NOMO-1 (cell line): ENCODE measurements around the gene BAAT.
"Not testable (repeated sequence)": the region's sequence is repeated elsewhere in the genome, so short reads cannot be mapped to it uniquely, and the experiment has no call there.

Experiments used
- DNase-seq, 2 experiments: peaks; one replicate each; lab custom pipeline; 2025; ENCODE audit not compliant: unreplicated experiment in 2 of 2; lab: John Stamatoyannopoulos, UW

BAAT gene

GRCh38 chr9:101366038-101366756, 18.6 kb downstream of the BAAT start:
- no peak for DNase-seq

DNA sequence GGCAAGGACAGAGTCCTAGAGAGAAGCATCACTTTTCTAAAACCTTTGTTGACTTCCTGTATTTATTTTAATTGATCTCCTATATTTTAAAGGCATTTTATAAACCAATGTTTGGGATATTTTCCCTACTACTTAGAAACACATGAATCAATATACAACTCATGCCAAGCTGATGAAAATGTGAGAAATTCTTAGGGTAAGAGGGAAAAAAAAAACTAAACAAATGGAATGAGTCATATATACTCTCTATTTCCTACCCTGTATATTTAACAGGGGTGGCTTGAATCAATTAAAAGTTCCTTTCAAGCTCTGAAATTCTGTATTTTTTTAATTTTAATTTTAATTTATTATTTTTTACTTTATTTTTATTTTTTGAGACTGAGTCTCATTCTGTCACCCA, 19.6 kb downstream of the BAAT start:
- no peak for DNase-seq

DNA sequence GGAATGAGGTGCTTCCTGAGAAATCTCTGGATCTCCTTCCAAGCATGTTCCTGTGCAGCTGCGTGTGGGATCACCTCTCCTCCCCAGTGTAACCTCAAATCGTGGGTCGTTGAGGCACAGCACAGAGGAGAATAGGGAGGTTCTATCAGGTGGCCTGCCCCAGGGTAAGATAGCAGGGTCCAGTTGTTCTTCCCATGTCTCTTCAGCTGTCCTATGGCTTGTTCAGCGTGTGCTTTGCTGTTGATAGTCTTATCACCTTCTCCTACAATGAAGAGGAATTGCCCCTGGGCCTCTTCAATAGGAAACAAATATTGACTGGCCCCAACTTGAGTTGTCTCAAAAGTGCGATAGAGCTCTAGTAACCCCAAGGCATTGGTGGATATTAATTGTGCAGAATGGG, 22.4 kb downstream of the BAAT start:
- DNase-seq: no peak

GRCh38 chr9:101360647-101361046, 24.2 kb downstream of the BAAT start:
- DNase-seq: no peak

DNA sequence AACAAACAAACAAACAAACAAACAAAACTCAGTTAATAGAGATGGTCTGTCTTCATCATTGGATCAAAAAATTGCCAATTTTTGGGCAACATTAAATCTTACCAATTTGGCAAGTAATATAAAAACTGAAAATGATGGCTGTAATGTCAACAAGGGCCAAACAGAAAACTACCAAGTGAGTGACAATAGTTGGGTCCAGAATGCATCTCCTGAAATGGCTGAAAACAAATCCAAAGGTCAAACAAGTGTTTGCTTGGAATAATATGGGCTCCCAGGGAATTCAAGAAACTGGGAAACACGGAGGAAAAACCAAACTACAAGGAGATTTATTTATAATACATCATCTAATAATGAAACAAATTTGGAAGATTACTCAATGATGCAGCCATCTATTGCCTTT, 25.1 kb downstream of the BAAT start:
- DNase-seq: no peak

DNA sequence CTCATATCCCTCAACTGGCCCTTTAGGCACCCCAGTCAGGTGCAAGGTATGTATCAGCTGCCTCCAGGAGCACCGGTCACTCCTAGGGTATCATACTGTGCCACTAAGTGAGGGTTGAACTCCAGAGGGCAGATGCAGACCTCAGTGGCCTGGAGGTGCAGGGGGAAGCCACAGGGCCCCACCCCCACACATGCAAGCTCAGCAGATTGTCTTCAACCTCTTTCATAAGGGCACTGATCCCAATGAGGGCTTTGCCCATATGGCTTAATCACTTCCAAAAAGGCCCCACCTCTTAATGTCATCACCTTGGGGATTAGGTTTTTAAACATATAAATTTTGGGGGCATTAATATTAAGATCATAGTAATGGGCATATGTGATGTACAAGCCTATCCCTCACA, 28.2 kb downstream of the BAAT start:
- no peak for DNase-seq

GRCh38 chr9:101354765-101355708, 29.8 kb downstream of the BAAT start:
- DNase-seq: no peak

DNA sequence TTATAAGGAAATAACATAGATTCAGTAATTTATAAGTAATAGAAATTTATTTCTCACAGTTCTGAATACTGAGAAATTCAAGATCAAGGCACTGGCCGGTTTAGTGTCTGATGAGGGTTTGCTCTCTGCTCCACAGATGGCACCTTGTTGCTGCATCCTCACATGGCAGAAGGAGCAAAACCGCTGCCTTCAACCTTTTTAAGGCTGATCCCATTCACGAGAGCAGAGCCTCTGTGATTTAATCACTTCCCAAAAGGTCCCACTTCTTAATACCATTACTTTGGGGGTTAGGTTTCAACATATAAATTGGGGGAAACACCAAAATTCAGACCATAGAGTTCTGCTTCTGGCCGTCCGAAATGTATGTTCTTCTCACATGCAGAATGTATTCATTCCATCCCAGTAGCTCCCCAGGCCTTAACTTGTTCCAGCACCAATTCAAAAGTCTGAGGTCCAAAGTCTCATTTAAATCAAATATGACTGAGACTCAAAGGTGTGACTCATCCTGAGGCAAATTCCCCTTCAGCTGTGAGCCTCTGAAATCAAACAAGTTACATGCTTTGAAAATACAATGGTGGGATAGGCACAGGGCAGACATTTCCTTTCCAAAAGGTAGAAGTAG, 30.6 kb downstream of the BAAT start:
- DNase-seq: no peak

- no peak for DNase-seq
Measured at GRCh38 chr9:101353683-101354082, 31.1 kb downstream of the BAAT start.

DNA sequence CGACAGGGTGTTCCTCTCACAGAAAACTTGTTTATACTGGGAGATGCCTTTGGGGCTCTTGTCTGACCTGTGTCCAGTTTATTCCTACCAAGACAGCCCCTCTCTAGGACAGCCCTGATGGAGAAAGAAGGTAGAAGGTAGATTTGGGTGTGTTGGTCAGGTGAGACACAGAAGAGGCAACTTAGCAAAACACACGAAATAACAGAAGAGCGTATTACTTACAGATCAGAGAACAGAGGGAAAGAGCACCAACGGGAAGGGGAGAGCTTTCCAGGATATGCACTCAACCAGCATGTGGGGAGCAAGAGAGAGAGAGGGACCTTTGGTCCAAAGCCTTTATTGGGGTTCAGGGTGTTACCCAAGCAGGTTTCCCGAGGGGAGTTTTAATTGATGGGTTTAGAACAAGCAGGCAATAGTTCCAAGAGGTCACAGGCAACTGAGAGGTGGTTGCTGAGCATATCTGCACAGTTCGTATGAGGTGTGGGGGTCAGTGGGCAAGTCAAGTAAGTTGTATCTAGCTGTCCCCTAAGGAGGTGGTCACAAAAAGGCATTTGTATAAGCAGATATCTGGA, 31.8 kb downstream of the BAAT start:
- no peak for DNase-seq

- DNase-seq: no peak
Measured at GRCh38 chr9:101350285-101350684, 34.5 kb downstream of the BAAT start.

DNA sequence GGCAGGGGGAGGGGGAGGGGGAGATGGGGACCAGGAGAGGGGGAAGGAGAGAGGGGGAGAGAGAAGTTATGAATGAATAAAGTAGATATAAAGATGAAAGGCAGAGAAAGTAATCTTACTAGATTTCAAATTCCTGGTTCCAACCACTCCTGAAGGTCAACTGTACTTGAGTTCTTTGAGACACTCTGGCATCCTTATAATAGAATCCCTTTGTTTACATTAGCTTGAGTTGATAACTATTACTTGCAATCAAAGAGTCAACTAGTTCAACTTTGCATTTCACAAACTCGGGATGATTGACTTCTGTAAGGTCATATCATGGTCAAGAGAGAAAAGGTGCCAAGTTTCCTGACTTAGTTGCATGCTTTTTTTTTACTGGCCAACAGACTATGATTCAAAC, 42.2 kb downstream of the BAAT start:
- DNase-seq: no peak

GRCh38 chr9:101341958-101342357, 42.8 kb downstream of the BAAT start:
- DNase-seq: no peak

- no peak for DNase-seq
Measured at GRCh38 chr9:101337237-101337636, 47.6 kb downstream of the BAAT start.

DNA sequence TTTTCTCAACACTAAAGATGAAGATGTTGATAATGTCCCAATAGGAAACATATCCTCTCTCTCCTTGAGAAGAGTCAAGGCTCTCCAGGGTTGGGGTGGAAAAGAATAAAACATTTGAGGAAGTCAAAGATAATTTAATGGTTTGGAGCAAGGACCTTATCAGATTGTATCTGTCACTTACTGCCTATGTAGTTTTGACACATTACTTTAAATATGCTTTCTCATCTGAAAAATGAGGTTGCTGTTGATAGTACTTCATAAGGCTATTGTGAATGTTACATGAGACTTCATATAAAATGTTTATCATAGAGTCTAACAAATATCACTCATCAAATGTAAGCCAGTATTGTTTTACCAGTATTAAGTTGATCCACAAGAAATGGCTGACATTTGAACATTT, 48.7 kb downstream of the BAAT start:
- DNase-seq: no peak

DNA sequence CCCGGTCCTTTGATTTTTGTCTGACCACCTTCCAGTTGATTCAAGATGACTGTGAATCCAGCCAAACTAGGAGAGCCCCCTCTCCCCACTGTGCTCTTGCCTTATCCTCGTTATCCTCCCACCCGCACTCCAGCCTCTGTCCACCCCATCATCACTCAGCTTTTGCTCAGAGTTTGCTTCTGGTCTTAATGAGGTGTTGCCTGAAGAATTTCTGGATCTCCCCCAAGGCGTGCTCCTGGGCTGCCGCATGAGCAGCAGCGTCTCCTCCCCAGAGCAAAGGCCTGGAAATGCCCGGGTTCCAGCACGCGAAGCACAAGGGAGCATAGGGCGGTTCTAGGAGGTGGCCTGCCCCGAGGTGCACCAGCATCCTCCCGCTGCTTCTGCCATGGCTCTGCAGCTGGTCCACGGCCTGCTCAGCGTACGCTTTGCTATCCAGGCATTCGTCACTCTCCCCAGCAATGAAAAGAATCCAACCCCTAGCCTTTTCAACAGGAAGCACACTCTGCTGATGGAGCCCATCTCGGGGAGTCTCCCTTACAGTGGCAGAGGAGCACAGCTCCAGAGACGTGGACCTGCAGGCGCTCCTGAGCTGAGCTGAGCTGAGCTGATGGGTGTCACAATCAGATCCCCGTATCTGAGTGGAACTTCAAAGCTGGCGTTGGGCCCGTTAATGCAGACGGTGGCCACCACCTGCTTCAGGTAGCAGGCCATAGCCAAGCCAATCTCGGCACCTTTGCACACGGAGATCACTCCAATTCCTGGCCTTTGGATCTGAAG, 50.7 kb downstream of the BAAT start:
- no peak for DNase-seq

DNA sequence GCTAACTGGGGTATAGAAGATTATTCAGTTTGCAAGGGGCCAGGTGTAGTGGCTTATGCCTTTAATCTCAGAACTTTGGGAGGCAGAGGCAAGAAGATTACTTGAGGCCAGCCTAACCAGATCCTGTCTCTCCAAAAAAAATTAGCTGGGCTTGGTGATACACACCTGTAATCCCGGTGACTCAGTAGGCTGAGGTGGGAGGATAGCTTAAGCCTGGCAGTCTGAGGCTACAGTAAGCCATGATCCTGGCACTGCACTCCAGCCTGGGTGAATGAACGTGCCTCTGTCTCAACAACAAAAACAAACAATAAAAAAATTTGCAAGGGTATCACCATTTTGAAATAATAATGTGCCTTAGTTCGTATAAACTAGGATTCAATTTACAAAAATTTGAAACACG, 51.3 kb downstream of the BAAT start:
- no peak for DNase-seq

GRCh38 chr9:101332362-101332761, 52.4 kb downstream of the BAAT start:
- no peak for DNase-seq

- DNase-seq: not testable (repeated sequence)
Measured at GRCh38 chr9:101327422-101327909, 57.3 kb downstream of the BAAT start.

DNA sequence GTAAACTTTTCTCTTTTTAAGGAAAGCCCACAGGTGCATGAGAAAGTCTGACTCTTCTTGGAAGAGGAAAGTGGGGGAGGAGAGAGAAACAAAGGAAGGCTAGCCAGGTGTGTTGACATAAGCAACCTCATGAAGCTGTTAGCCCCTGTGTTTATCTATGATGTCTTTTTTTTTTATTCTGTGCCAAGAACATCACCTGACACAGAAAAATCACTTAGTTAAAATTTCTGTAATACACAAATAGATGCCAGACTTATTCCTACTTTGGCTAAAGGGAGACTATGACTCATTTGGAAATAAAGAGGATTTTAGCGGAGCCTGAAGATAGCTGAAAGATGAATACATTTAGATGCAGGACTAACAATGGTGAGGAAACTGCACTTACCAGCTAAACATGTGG, 58.3 kb downstream of the BAAT start:
- no peak for DNase-seq
